Suprapubic skin (tissue), 4 donors: ENCODE results near the gene DPP9. TPM values are rescaled to one million over a fixed set of nuclear protein-coding genes. Genes with fewer than 3 reads are reported as not detected.

Source experiments
- DNase-seq, 2 donors: peaks; one replicate each; pipeline ENCODE4 v3.0.0-alpha.2; 2019; ENCODE audit warnings: low spot score in 2 of 2
- H3K27ac ChIP-seq: fragments of 200-600 bp; sonication (generic); one replicate; pipeline ENCODE4 v1.5.1; 2019
- H3K27me3 ChIP-seq: fragments of 200-600 bp; sonication (generic); one replicate; pipeline ENCODE4 v1.5.1; 2019
- H3K36me3 ChIP-seq: fragments of 200-600 bp; sonication (generic); one replicate; pipeline ENCODE4 v1.5.1; 2019
- H3K4me1 ChIP-seq: fragments of 200-600 bp; sonication (generic); one replicate; pipeline ENCODE4 v1.5.1; 2019
- H3K4me3 ChIP-seq: fragments of 200-600 bp; sonication (generic); one replicate; pipeline ENCODE4 v1.5.1; 2019; ENCODE audit warnings: mild to moderate bottlenecking
- H3K9me3 ChIP-seq: fragments of 200-600 bp; sonication (generic); one replicate; pipeline ENCODE4 v1.5.1; 2019
- CTCF ChIP-seq, 2 donors: fragments of 200-600 bp in 1 of 2; fragments of 450-650 bp in 1 of 2; sonication (generic) in 1 of 2; IDR thresholded peaks; one replicate each; pipeline ENCODE4 v1.5.1; 2016 to 2019; ENCODE audit warnings: antibody characterized with exemption in 2 of 2, mild to moderate bottlenecking in 1 of 2, moderate library complexity in 1 of 2
- EP300 ChIP-seq: sonication (generic); formaldehyde crosslinking; IDR thresholded peaks from one replicate; pipeline ENCODE4 v1.6.1; 2017; ENCODE audit warnings: antibody characterized with exemption
- POLR2A ChIP-seq, 2 donors: fragments of 450-650 bp; IDR thresholded peaks; one replicate each; pipeline ENCODE4 v1.6.1; 2017; ENCODE audit warnings: antibody characterized with exemption in 2 of 2, mild to moderate bottlenecking in 2 of 2, moderate library complexity in 2 of 2
- POLR2AphosphoS5 ChIP-seq, 3 donors: sonication (generic); formaldehyde crosslinking; IDR thresholded peaks; one replicate each; pipeline ENCODE4 v1.6.1; 2017; ENCODE audit warnings: antibody characterized with exemption in 3 of 3
- WGBS: methylation state at CpG from one replicate; pipeline ENCODE4 v1.1.5; 2018; 5-methylcytosine and 5-hydroxymethylcytosine counted together
- total RNA-seq, 4 donors: library from RNA; depleted of rRNA; stranded (reverse); fragments of >200 nt; gene quantifications; one replicate each; pipeline ENCODE4 v1.1.0, GENCODE V29; 2016

Gene DPP9
- total RNA-seq, 4 donors from 2014 or later = 51.2 to 126 (median 84.1) TPM

DNA sequence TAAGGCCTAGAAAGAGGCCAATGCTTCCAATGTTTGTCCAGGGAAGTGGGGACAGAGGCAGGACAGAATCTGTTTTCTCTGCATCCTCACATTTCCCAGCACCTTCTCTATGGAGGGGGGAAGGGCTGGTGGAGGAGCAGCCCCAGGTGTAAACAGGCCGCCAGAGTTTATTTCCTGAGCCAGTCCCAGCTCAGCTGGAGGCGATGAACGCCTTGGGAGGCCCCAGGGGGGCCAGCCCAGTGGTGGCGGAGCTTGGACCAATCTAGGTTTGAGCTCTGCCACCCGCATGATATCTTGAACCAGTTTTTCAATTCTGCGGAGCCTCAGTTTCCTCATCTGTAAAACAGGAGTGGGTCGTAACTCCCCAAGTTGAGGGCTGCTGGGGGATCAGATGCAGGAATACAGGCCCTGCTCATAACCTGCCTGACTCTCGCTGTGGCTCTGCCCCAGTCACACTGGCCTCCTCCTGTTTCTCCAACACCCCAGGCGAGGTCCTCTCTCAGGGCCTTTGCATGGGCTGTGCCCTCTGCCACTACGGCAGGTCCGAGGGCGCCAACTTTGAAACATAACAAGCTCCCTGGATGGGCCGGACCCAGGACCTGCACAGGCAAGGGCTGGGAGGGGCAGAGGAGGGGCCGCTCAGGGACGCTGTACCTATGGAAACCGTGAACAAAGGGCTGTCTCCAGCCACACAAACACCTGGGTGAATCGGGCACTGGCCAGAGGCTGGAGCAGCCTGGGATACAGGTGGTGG lies 83.2 kb downstream of the DPP9 start:
- Histone ChIP-seq H3K36me3 (no peaks in the 10 kb centered on the region), H3K4me3 (peak overlapping the region; percentile 62), H3K27me3 (peaks cover 2% of the 10 kb centered on the region), H3K9me3 (no peaks in the 10 kb centered on the region), H3K4me1 (peaks cover 47% of the 10 kb centered on the region), H3K27ac (no peak overlapping the region)
- 51% methylated on average over 16 of the region's 17 CpGs for WGBS
- no peak for DNase-seq
- TF ChIP-seq CTCF (IDR thresholded peaks at IDR 0.05) (no peak), POLR2A (IDR thresholded peaks at IDR 0.05) (no peak), POLR2AphosphoS5 (IDR thresholded peaks at IDR 0.05) (no peak), EP300 (no peak)

DNA sequence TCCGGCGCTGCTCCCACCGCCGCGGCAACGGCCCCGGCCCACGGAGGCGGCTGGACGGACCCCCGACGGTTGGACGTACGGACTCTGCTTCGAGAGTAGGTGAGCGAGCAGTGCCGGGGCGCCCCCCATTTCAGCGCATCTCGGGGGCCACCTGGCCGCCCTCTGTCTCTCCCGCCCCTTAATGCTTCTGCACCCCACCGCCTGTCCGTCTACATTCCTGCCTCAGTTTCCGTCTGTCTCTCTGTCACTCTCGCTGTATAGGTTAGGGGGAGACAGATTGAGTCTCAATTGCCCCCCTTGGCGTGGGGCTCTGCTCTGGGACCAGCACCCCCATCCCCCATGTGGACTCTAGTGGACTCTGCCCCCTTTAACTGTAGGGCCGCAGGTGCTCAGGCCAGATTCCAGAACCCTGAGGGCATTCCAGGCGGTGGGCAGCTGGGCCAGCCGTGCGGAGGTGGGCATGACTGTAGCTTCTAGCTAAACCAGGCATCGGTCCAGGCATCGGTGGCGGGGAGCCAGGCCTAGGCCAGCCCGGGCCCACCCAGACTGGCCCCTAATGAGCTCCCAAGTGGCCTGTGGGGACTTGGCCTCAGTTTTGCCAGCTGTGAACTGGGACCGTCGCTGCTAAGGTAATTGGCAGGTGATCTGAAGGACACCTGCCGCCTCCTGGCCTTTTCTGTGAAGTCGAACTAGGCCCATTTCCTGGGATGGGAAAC lies 84.0 kb downstream of the DPP9 start:
- Histone ChIP-seq H3K9me3 (no peaks in the 10 kb centered on the region), H3K27ac (no peak overlapping the region), H3K4me1 (peaks cover 47% of the 10 kb centered on the region), H3K36me3 (no peaks in the 10 kb centered on the region), H3K27me3 (peaks cover 2% of the 10 kb centered on the region), H3K4me3 (peak overlapping the region; percentile 62)
- TF ChIP-seq POLR2A (IDR thresholded peaks at IDR 0.05) (no peak), POLR2AphosphoS5 (IDR thresholded peaks at IDR 0.05) (no peak), CTCF (IDR thresholded peaks at IDR 0.05) (no peak), EP300 (no peak)
- WGBS = 15% methylated on average over 10 of the region's 39 CpGs
- no peak for DNase-seq

DNA sequence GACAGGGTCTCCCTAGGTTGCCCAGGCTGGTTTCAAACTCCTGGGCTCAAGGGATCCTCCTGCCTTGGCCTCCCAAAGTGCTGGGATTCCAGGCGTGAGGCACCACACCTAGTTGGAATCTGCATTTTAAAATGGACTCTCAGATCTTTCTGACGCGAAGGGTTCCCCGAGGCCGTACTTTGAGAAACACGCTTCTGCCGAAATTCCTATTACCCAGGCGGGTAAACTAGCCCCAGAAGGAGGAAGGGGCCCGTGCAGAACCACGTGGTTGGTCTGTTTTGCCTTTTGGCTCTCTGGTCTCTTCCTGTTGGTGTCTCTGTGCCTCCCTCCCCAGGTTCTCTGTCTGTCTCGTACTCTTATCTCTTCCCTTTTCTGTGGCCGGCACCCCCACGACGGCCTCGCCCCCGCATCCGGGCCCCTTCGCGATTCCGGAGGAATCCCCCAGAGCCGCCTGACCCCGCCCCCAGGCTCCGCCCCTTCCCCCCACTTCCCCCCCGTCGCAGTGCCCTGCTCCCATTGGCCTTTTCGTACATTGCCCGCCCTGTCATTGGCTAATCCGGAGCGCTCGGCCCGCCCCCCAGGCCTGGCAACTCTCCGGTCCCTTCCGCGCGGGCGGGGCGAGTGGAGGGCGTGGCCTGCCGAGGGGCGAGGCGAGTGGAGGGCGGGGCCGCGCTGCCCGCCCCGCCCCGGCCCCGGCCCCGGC lies 84.7 kb downstream of the DPP9 start, which contains the start of gene TNFAIP8L1:
Gene TNFAIP8L1, plus strand, starts transcription at position 689 of the 703 bp plus-strand sequence. CDS start 12,354 bp downstream, outside the sequence.
- H3K27ac ChIP-seq = peak within 1 kb of the TSS; percentile 72

DNA sequence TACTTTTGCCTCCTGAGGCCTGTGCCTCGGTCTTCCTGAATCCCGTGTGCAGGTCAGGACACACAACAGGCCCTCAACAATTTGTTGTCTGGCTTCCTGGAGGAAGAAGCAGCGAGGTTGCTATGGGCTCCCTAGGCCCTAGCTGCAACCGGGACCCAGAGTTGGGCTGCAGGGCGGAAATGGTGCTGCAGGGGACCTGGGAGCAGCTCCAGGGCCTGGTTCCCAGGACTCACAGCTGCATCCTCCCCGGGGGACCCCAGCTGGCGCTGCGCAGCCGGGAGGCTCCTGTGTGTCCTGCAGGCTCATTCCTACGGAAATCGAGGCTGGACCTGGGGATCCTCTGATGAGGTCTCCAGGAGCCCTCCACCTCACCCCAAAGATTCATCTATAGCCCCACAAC lies 85.3 kb downstream of the DPP9 start:
- Histone ChIP-seq H3K4me1 (peaks cover 50% of the 10 kb centered on the region), H3K36me3 (no peaks in the 10 kb centered on the region), H3K27ac (peak overlapping the region; percentile 72), H3K27me3 (peaks cover 2% of the 10 kb centered on the region), H3K4me3 (no peak overlapping the region), H3K9me3 (no peaks in the 10 kb centered on the region)
- WGBS = 34% methylated on average over 5 of the region's 11 CpGs
- TF ChIP-seq EP300 (no peak), POLR2A (IDR thresholded peaks at IDR 0.05) (no peak), CTCF (IDR thresholded peaks at IDR 0.05) (no peak), POLR2AphosphoS5 (IDR thresholded peaks at IDR 0.05) (no peak)
- no peak for DNase-seq

More for the DNA sequence above, 84.7 kb downstream of the DPP9 start, which contains the start of gene TNFAIP8L1:
- Histone ChIP-seq H3K4me3 (peak within 1 kb of the TSS; percentile 62), H3K4me1 (peaks cover 47% of the 10 kb centered on the region), H3K27me3 (peaks cover 2% of the 10 kb centered on the region), H3K36me3 (no peaks in the 10 kb centered on the region), H3K9me3 (no peaks in the 10 kb centered on the region)
- TF ChIP-seq CTCF (IDR thresholded peaks at IDR 0.05) (no peak), EP300 (no peak), POLR2A (IDR thresholded peaks at IDR 0.05) (no peak), POLR2AphosphoS5 (IDR thresholded peaks at IDR 0.05) (no peak)
- peak; percentile 97 to 98 for DNase-seq
- WGBS = 3% methylated on average over 26 of the region's 49 CpGs
